GM06990 (cell line): ENCODE measurements around the gene RAB5A.

Experiments
- DNase-seq: peaks from one replicate; pipeline ENCODE4 v3.0.0-alpha.2; 2011; ENCODE audit not compliant: insufficient read length; ENCODE audit errors: extremely low read depth
- H3K27me3 ChIP-seq: replicated peaks from 2 replicates; pipeline ENCODE4 v1.6.0; 2011; ENCODE audit warnings: low read length; ENCODE audit not compliant: control insufficient read depth, insufficient read depth
- H3K36me3 ChIP-seq: 2 replicates; pipeline ENCODE4 v1.5.1; 2011; ENCODE audit warnings: low read length; ENCODE audit not compliant: control insufficient read depth, insufficient read depth
- H3K4me3 ChIP-seq: replicated peaks from 2 replicates; pipeline ENCODE4 v1.5.1; 2011; ENCODE audit warnings: low read depth, mild to moderate bottlenecking, control low read depth, low read length
- CTCF ChIP-seq: IDR thresholded peaks from 2 replicates; pipeline ENCODE4 v1.5.1; 2011; ENCODE audit warnings: low read length, control low read depth, mild to moderate bottlenecking, inconsistent platforms; ENCODE audit not compliant: insufficient read depth, poor library complexity, severe bottlenecking

Gene RAB5A

GRCh38 chr3:19997502-19997901, 50.6 kb downstream of the RAB5A start:
- no peak for DNase-seq
- no peak overlapping the region for H3K4me3 ChIP-seq
- no peaks in the 10 kb centered on the region for H3K36me3 ChIP-seq
- no peak for TF ChIP-seq CTCF
- H3K27me3 ChIP-seq, result no peaks in the 10 kb centered on the region

- Histone ChIP-seq H3K36me3 (no peaks in the 10 kb centered on the region), H3K4me3 (no peak overlapping the region), H3K27me3 (no peaks in the 10 kb centered on the region)
- no peak for TF ChIP-seq CTCF
- DNase-seq, result no peak
Measured at GRCh38 chr3:20001932-20002331, 55.0 kb downstream of the RAB5A start.

- no peaks in the 10 kb centered on the region for H3K27me3 ChIP-seq
- TF ChIP-seq CTCF, result no peak
- no peaks in the 10 kb centered on the region for H3K36me3 ChIP-seq
- DNase-seq, result no peak
- no peak overlapping the region for H3K4me3 ChIP-seq
Measured at GRCh38 chr3:20007960-20008359, 61.1 kb downstream of the RAB5A start.

GRCh38 chr3:20008646-20009045, 61.7 kb downstream of the RAB5A start:
- no peak for DNase-seq
- no peak for TF ChIP-seq CTCF
- no peaks in the 10 kb centered on the region for H3K36me3 ChIP-seq

GRCh38 chr3:20012164-20012563, 65.3 kb downstream of the RAB5A start, which contains the start of gene PP2D1:
Gene PP2D1, minus strand, starts transcription at chr3:20012264. Its CDS starts 192 bp downstream, at chr3:20012072.
- no peak for DNase-seq
- Histone ChIP-seq H3K36me3 (no peaks in the 10 kb centered on the region), H3K27me3 (no peaks in the 10 kb centered on the region), H3K4me3 (no peak within 1 kb of the TSS)
- no peak for TF ChIP-seq CTCF

More at GRCh38 chr3:20008646-20009045, 61.7 kb downstream of the RAB5A start:
- H3K27me3 ChIP-seq, result no peaks in the 10 kb centered on the region
- H3K4me3 ChIP-seq, result no peak overlapping the region

- TF ChIP-seq CTCF, result no peak
Measured at GRCh38 chr3:20013396-20013795, 66.5 kb downstream of the RAB5A start.

More at GRCh38 chr3:20013396-20013795, 66.5 kb downstream of the RAB5A start:
- Histone ChIP-seq H3K36me3 (no peaks in the 10 kb centered on the region), H3K27me3 (no peaks in the 10 kb centered on the region), H3K4me3 (no peak overlapping the region)
- no peak for DNase-seq
